ENCODE measurements around the gene KMT2B.

DNA sequence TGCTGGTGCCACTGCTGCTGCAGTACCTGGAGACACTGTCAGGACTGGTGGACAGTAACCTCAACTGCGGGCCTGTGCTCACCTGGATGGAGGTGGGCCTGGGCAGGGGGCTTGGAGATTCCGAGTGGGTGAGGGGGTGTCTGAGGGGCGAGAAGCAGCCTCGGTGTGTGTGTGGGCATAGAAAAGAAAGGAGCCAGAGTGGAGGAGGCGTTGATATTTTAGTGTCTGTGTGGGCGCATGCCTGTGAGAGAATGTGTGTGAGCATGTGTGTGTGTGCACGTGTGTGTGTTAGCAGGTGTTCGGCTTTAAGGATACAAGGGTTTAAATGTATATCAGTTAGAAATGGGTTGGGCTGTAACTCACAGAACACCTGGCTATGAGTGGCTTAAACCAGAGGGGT lies 61.2 kb downstream of the KMT2B start:
- TF ChIP-seq ZNF830 (CRISPR knock-in tag; IDR thresholded peaks at IDR 0.05), result no peak
- no peak for TF ChIP-seq NR1H2 (CRISPR knock-in tag; IDR thresholded peaks at IDR 0.05)
- TF ChIP-seq, protein P1, sequence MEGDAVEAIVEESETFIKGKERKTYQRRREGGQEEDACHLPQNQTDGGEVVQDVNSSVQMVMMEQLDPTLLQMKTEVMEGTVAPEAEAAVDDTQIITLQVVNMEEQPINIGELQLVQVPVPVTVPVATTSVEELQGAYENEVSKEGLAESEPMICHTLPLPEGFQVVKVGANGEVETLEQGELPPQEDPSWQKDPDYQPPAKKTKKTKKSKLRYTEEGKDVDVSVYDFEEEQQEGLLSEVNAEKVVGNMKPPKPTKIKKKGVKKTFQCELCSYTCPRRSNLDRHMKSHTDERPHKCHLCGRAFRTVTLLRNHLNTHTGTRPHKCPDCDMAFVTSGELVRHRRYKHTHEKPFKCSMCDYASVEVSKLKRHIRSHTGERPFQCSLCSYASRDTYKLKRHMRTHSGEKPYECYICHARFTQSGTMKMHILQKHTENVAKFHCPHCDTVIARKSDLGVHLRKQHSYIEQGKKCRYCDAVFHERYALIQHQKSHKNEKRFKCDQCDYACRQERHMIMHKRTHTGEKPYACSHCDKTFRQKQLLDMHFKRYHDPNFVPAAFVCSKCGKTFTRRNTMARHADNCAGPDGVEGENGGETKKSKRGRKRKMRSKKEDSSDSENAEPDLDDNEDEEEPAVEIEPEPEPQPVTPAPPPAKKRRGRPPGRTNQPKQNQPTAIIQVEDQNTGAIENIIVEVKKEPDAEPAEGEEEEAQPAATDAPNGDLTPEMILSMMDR (IDR thresholded peaks at IDR 0.05 in 2 of 3, conservative IDR thresholded peaks at IDR 0.05 in 1 of 3; ENCODE audit: insufficient read depth in 2 of 3, low read depth in 1 of 3, low read length in 3 of 3), result no peak
- TF ChIP-seq XRCC5 (IDR thresholded peaks at IDR 0.05; ENCODE audit: low read depth, low read length), result no peak
- TF ChIP-seq, protein P2, sequence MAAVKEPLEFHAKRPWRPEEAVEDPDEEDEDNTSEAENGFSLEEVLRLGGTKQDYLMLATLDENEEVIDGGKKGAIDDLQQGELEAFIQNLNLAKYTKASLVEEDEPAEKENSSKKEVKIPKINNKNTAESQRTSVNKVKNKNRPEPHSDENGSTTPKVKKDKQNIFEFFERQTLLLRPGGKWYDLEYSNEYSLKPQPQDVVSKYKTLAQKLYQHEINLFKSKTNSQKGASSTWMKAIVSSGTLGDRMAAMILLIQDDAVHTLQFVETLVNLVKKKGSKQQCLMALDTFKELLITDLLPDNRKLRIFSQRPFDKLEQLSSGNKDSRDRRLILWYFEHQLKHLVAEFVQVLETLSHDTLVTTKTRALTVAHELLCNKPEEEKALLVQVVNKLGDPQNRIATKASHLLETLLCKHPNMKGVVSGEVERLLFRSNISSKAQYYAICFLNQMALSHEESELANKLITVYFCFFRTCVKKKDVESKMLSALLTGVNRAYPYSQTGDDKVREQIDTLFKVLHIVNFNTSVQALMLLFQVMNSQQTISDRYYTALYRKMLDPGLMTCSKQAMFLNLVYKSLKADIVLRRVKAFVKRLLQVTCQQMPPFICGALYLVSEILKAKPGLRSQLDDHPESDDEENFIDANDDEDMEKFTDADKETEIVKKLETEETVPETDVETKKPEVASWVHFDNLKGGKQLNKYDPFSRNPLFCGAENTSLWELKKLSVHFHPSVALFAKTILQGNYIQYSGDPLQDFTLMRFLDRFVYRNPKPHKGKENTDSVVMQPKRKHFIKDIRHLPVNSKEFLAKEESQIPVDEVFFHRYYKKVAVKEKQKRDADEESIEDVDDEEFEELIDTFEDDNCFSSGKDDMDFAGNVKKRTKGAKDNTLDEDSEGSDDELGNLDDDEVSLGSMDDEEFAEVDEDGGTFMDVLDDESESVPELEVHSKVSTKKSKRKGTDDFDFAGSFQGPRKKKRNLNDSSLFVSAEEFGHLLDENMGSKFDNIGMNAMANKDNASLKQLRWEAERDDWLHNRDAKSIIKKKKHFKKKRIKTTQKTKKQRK (IDR thresholded peaks at IDR 0.05; ENCODE audit: borderline replicate concordance, low read depth, low read length), result no peak
- TF ChIP-seq, protein P3, sequence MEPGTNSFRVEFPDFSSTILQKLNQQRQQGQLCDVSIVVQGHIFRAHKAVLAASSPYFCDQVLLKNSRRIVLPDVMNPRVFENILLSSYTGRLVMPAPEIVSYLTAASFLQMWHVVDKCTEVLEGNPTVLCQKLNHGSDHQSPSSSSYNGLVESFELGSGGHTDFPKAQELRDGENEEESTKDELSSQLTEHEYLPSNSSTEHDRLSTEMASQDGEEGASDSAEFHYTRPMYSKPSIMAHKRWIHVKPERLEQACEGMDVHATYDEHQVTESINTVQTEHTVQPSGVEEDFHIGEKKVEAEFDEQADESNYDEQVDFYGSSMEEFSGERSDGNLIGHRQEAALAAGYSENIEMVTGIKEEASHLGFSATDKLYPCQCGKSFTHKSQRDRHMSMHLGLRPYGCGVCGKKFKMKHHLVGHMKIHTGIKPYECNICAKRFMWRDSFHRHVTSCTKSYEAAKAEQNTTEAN (CRISPR knock-in tag; IDR thresholded peaks at IDR 0.05), result no peak
- no peak for TF ChIP-seq HNRNPLL (IDR thresholded peaks at IDR 0.05; ENCODE audit: low read depth, low read length, poor library complexity, severe bottlenecking)
- TF ChIP-seq SMARCC2 (IDR thresholded peaks at IDR 0.05; ENCODE audit: low read depth), result no peak
- no peak for TF ChIP-seq HDAC8 (tag; IDR thresholded peaks at IDR 0.05)

All from K562 (cell line).